ENCODE data around the gene EXOC6B.

DNA sequence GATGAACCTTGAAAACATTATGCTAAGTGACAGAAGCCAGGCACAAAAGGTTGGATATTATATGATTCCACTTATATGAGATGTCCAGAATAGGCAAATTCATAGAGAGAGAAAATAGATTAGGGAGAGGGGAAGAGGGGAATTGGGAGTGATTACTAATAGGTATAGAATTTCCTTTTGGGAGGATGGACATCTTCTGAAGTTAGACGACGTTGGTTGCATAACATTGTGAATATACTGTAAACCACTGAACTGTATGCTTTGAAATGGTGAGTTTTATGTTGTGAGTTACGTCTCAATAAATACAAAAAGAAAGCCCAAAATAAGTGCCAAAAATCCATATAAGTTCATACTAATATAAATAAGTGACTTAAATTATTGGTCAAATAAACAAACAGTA, 659.6 kb downstream of the EXOC6B start:
- TF ChIP-seq ZNF274 (IDR thresholded peaks at IDR 0.05; ENCODE audit: low read depth, low read length) (no peak), SUZ12 (IDR thresholded peaks at IDR 0.05; ENCODE audit: extremely low read depth, insufficient read depth, insufficient read length) (no peak), YY1 (IDR thresholded peaks at IDR 0.05; ENCODE audit: insufficient read depth, insufficient read length) (no peak)

Data from NT2/D1 (cell line).